Measurements from ENCODE around the gene DUSP23. TPM values are rescaled to one million over a fixed set of nuclear protein-coding genes. Genes with fewer than 3 reads are reported as not detected.
A peak's percentile ranks its signal among the peaks of the same experiment; 100 is the strongest.

The DUSP23 gene
- total RNA-seq, 2 donors from 2014 or later: 11.5 to 14.2 TPM

- peaks cover 12% of the 10 kb centered on the region for H3K4me1 Mint-ChIP-seq (ENCODE audit: low read depth)
- H3K4me3 Mint-ChIP-seq: no peak overlapping the region
- DNase-seq: no peak
- H3K36me3 Mint-ChIP-seq (ENCODE audit: insufficient read depth in 2 of 2): no peaks in the 10 kb centered on the region
- no peaks in the 10 kb centered on the region for H3K9me3 Mint-ChIP-seq
- H3K27ac Mint-ChIP-seq: no peak overlapping the region
- H3K27me3 Mint-ChIP-seq (ENCODE audit: low read depth): peaks cover 6% of the 10 kb centered on the region
- ATAC-seq (replicated peaks in 1 of 2): no peak
Observed at GRCh38 chr1:159795534-159795933, 14.8 kb downstream of the DUSP23 start.

GRCh38 chr1:159798893-159799292, 18.1 kb downstream of the DUSP23 start:
- no peaks in the 10 kb centered on the region for H3K36me3 Mint-ChIP-seq (ENCODE audit: insufficient read depth in 2 of 2)
- H3K4me3 Mint-ChIP-seq: no peak overlapping the region
- H3K4me1 Mint-ChIP-seq (ENCODE audit: low read depth): peaks cover 17% of the 10 kb centered on the region
- no peaks in the 10 kb centered on the region for H3K9me3 Mint-ChIP-seq
- H3K27me3 Mint-ChIP-seq (ENCODE audit: low read depth): peaks cover 6% of the 10 kb centered on the region
- peak; percentile 63 to 64 for ATAC-seq (replicated peaks in 1 of 2)
- DNase-seq: peak; percentile 41 to 46
- no peak overlapping the region for H3K27ac Mint-ChIP-seq

- no peak for ATAC-seq (replicated peaks in 1 of 2)
- peaks cover 17% of the 10 kb centered on the region for H3K4me1 Mint-ChIP-seq (ENCODE audit: low read depth)
- no peaks in the 10 kb centered on the region for H3K36me3 Mint-ChIP-seq (ENCODE audit: insufficient read depth in 2 of 2)
- DNase-seq: no peak
- no peaks in the 10 kb centered on the region for H3K9me3 Mint-ChIP-seq
- peaks cover 11% of the 10 kb centered on the region for H3K27me3 Mint-ChIP-seq (ENCODE audit: low read depth)
- H3K4me3 Mint-ChIP-seq: no peak overlapping the region
- no peak overlapping the region for H3K27ac Mint-ChIP-seq
Observed at GRCh38 chr1:159799446-159799985, 18.8 kb downstream of the DUSP23 start.

GRCh38 chr1:159800177-159800930, 19.6 kb downstream of the DUSP23 start:
- DNase-seq (peak; percentile 19 to 28), ATAC-seq (replicated peaks in 1 of 2) (peak; percentile 47 to 74)
- H3K36me3 Mint-ChIP-seq (ENCODE audit: insufficient read depth in 2 of 2): no peaks in the 10 kb centered on the region
- peak overlapping the region in 1 of 2 donors; percentile 13 for H3K4me3 Mint-ChIP-seq
- H3K9me3 Mint-ChIP-seq: no peaks in the 10 kb centered on the region
- H3K27me3 Mint-ChIP-seq (ENCODE audit: low read depth): peaks cover 11% of the 10 kb centered on the region
- peaks cover 17% of the 10 kb centered on the region for H3K4me1 Mint-ChIP-seq (ENCODE audit: low read depth)
- H3K27ac Mint-ChIP-seq: no peak overlapping the region

- ATAC-seq (replicated peaks in 1 of 2) (no peak), DNase-seq (no peak)
- Mint-ChIP-seq H3K27me3 (ENCODE audit: low read depth) (peaks cover 11% of the 10 kb centered on the region), H3K4me3 (peak within 1 kb of the TSS in 1 of 2 donors; percentile 25), H3K36me3 (ENCODE audit: insufficient read depth in 2 of 2) (no peaks in the 10 kb centered on the region), H3K9me3 (no peaks in the 10 kb centered on the region), H3K4me1 (ENCODE audit: low read depth) (peaks cover 17% of the 10 kb centered on the region), H3K27ac (peak within 1 kb of the TSS; percentile 20)
Observed at GRCh38 chr1:159802111-159802510, 21.3 kb downstream of the DUSP23 start, which contains the start of gene FCRL6. Gene FCRL6 (plus strand): TSS chr1:159802360. CDS start chr1:159802425, 65 bp downstream.

GRCh38 chr1:159803956-159804689, 23.4 kb downstream of the DUSP23 start:
- Mint-ChIP-seq H3K27me3 (ENCODE audit: low read depth) (peaks cover 6% of the 10 kb centered on the region), H3K4me3 (no peak overlapping the region), H3K9me3 (no peaks in the 10 kb centered on the region), H3K27ac (no peak overlapping the region), H3K4me1 (ENCODE audit: low read depth) (peaks cover 14% of the 10 kb centered on the region), H3K36me3 (ENCODE audit: insufficient read depth in 2 of 2) (no peaks in the 10 kb centered on the region)
- DNase-seq (no peak), ATAC-seq (replicated peaks in 1 of 2) (no peak)

- Mint-ChIP-seq H3K9me3 (no peaks in the 10 kb centered on the region), H3K27ac (no peak overlapping the region), H3K36me3 (ENCODE audit: insufficient read depth in 2 of 2) (no peaks in the 10 kb centered on the region), H3K27me3 (ENCODE audit: low read depth) (peaks cover 6% of the 10 kb centered on the region), H3K4me1 (ENCODE audit: low read depth) (peaks cover 11% of the 10 kb centered on the region), H3K4me3 (no peak overlapping the region)
- DNase-seq (no peak), ATAC-seq (replicated peaks in 1 of 2) (peak in 1 of 2 donors; percentile 11)
Observed at GRCh38 chr1:159804924-159805323, 24.2 kb downstream of the DUSP23 start.

- H3K4me3 Mint-ChIP-seq: no peak overlapping the region
- H3K9me3 Mint-ChIP-seq: no peaks in the 10 kb centered on the region
- no peaks in the 10 kb centered on the region for H3K27me3 Mint-ChIP-seq (ENCODE audit: low read depth)
- H3K4me1 Mint-ChIP-seq (ENCODE audit: low read depth): peaks cover 6% of the 10 kb centered on the region
- H3K27ac Mint-ChIP-seq: no peak overlapping the region
- no peaks in the 10 kb centered on the region for H3K36me3 Mint-ChIP-seq (ENCODE audit: insufficient read depth in 2 of 2)
- no peak for DNase-seq
- ATAC-seq (replicated peaks in 1 of 2): no peak
Observed at GRCh38 chr1:159815926-159816325, 35.2 kb downstream of the DUSP23 start.

GRCh38 chr1:159817276-159818041, 36.7 kb downstream of the DUSP23 start:
- H3K27me3 Mint-ChIP-seq (ENCODE audit: low read depth): no peaks in the 10 kb centered on the region
- DNase-seq (no peak), ATAC-seq (replicated peaks in 1 of 2) (peak; percentile 65 to 72)
- no peak overlapping the region for H3K27ac Mint-ChIP-seq
- no peaks in the 10 kb centered on the region for H3K9me3 Mint-ChIP-seq
- H3K4me3 Mint-ChIP-seq: no peak overlapping the region
- no peaks in the 10 kb centered on the region for H3K36me3 Mint-ChIP-seq (ENCODE audit: insufficient read depth in 2 of 2)
- H3K4me1 Mint-ChIP-seq (ENCODE audit: low read depth): peaks cover 6% of the 10 kb centered on the region

GRCh38 chr1:159821171-159821867, 40.6 kb downstream of the DUSP23 start:
- Mint-ChIP-seq H3K36me3 (ENCODE audit: insufficient read depth in 2 of 2) (peaks cover 0 to 1% of the 10 kb centered on the region in 2 donors), H3K9me3 (no peaks in the 10 kb centered on the region), H3K4me3 (no peak overlapping the region), H3K4me1 (ENCODE audit: low read depth) (peaks cover 24% of the 10 kb centered on the region), H3K27me3 (ENCODE audit: low read depth) (no peaks in the 10 kb centered on the region), H3K27ac (no peak overlapping the region)
- DNase-seq (no peak), ATAC-seq (replicated peaks in 1 of 2) (no peak)

GRCh38 chr1:159823406-159823805, 42.6 kb downstream of the DUSP23 start:
- Mint-ChIP-seq H3K36me3 (ENCODE audit: insufficient read depth in 2 of 2) (peaks cover 0 to 1% of the 10 kb centered on the region in 2 donors), H3K9me3 (no peaks in the 10 kb centered on the region), H3K27me3 (ENCODE audit: low read depth) (no peaks in the 10 kb centered on the region), H3K27ac (no peak overlapping the region), H3K4me3 (no peak overlapping the region), H3K4me1 (ENCODE audit: low read depth) (peaks cover 42% of the 10 kb centered on the region)
- DNase-seq: no peak
- ATAC-seq (replicated peaks in 1 of 2): no peak

- DNase-seq: no peak
- H3K27ac Mint-ChIP-seq: no peak overlapping the region
- ATAC-seq (replicated peaks in 1 of 2): no peak
- no peaks in the 10 kb centered on the region for H3K27me3 Mint-ChIP-seq (ENCODE audit: low read depth)
- peaks cover 59% of the 10 kb centered on the region for H3K4me1 Mint-ChIP-seq (ENCODE audit: low read depth)
- H3K36me3 Mint-ChIP-seq (ENCODE audit: insufficient read depth in 2 of 2): peaks cover 0 to 1% of the 10 kb centered on the region in 2 donors
- H3K9me3 Mint-ChIP-seq: no peaks in the 10 kb centered on the region
- H3K4me3 Mint-ChIP-seq: peak overlapping the region in 1 of 2 donors; percentile 65
Observed at GRCh38 chr1:159825564-159825963, 44.8 kb downstream of the DUSP23 start.

Measured in activated T-cell treated with anti-CD3 and anti-CD28 coated beads, Interleukin-2, amount 50 U/mL, for 72 hours (primary cell).